A172 (cell line): ENCODE results near the gene SEMA3F. TPM values are rescaled to one million over a fixed set of nuclear protein-coding genes. Genes with fewer than 3 reads are reported as not detected.

ENCODE experiments used
- DNase-seq: peaks from one replicate; pipeline ENCODE4 v3.0.0-alpha.2; 2015; ENCODE audit warnings: low spot score
- total RNA-seq: library from RNA; depleted of rRNA; stranded (reverse); fragments of >200 nt; shearing (Covaris generic); gene quantifications from 2 replicates; pipeline ENCODE4 v1.2.3, GENCODE V29; 2014; rRNA removed

SEMA3F gene
- total RNA-seq, 1 experiment from 2014 or later = 3.5 TPM

- no peak for DNase-seq
Measured at GRCh38 chr3:50233176-50233575, 78.1 kb downstream of the SEMA3F start.

GRCh38 chr3:50235716-50236483 lies 80.8 kb downstream of the SEMA3F start, which contains the start of gene GNAI2:
TSS of gene GNAI2 (plus strand) at chr3:50236204. CDS start at chr3:50236336, 132 bp downstream.
- peak; percentile 96 for DNase-seq

GRCh38 chr3:50236484-50237132 lies 81.5 kb downstream of the SEMA3F start:
- DNase-seq = no peak

- no peak for DNase-seq
Measured at GRCh38 chr3:50237133-50237651, 82.1 kb downstream of the SEMA3F start.

- DNase-seq = peak; percentile 83
Measured at GRCh38 chr3:50237754-50238548, 82.8 kb downstream of the SEMA3F start.

GRCh38 chr3:50238549-50239026 lies 83.5 kb downstream of the SEMA3F start:
- DNase-seq = peak; percentile 72

Other genes starting within 250 kb of the SEMA3F start
- gene MON1A, start 225.5 kb upstream of the SEMA3F start, total RNA-seq = 11.0 and 12.0 TPM in 2 replicates
- gene RBM6, start 215.2 kb upstream of the SEMA3F start, total RNA-seq = 31.8 and 36.6 TPM in 2 replicates
- gene RBM5, start 66.4 kb upstream of the SEMA3F start, total RNA-seq = 53.7 and 79.1 TPM in 2 replicates
- gene GNAT1, start 36.3 kb downstream of the SEMA3F start, total RNA-seq = not detected in 2 replicates
- 0.74 TPM in 1 of 2 replicates, not detected in the other for gene SLC38A3, start 49.9 kb downstream of the SEMA3F start, total RNA-seq
- gene GNAI2, start 80.9 kb downstream of the SEMA3F start, total RNA-seq = 247 and 283 TPM in 2 replicates
- 22.9 and 26.3 TPM in 2 replicates for gene SEMA3B, start 113.8 kb downstream of the SEMA3F start, total RNA-seq
- gene LSMEM2, start 123.8 kb downstream of the SEMA3F start, total RNA-seq = not detected in 2 replicates
- 120 and 129 TPM in 2 replicates for gene IFRD2, start 137.1 kb downstream of the SEMA3F start, total RNA-seq
- gene HYAL3, start 144.1 kb downstream of the SEMA3F start, total RNA-seq = 7.5 and 9.7 TPM in 2 replicates
- 8.5 and 13.1 TPM in 2 replicates for gene NAA80, start 144.1 kb downstream of the SEMA3F start, total RNA-seq
- 0.72 and 2.3 TPM in 2 replicates for gene HYAL1, start 148.2 kb downstream of the SEMA3F start, total RNA-seq
- gene HYAL2, start 167.4 kb downstream of the SEMA3F start, total RNA-seq = 113 TPM in 2 replicates
- 30.6 and 34.3 TPM in 2 replicates for gene TUSC2, start 172.9 kb downstream of the SEMA3F start, total RNA-seq
- 12.9 and 16.9 TPM in 2 replicates for gene RASSF1, start 185.5 kb downstream of the SEMA3F start, total RNA-seq
- gene ZMYND10, start 190.4 kb downstream of the SEMA3F start, total RNA-seq = 0.09 and 0.62 TPM in 2 replicates
- 23.1 and 24.8 TPM in 2 replicates for gene NPRL2, start 195.5 kb downstream of the SEMA3F start, total RNA-seq
- gene CYB561D2, start 195.5 kb downstream of the SEMA3F start, total RNA-seq = 46.9 and 53.7 TPM in 2 replicates
- gene TMEM115, start 204.2 kb downstream of the SEMA3F start, total RNA-seq = 57.3 and 58.9 TPM in 2 replicates